ENCODE data around the gene AFF3.
A peak's percentile ranks its signal among the peaks of the same experiment; 100 is the strongest.

GRCh38 chr2:99949963-99950362 lies 192.4 kb downstream of the AFF3 start:
- peak; percentile 44; the same call in 1 of the 2 replicates for TF ChIP-seq ZNF8 (CRISPR knock-in tag; IDR thresholded peaks at IDR 0.05)
- TF ChIP-seq POU6F1 (CRISPR knock-in tag; IDR thresholded peaks at IDR 0.05; ENCODE audit: borderline replicate concordance, low read depth), result no peak
- TF ChIP-seq SNAI2 (CRISPR knock-in tag; IDR thresholded peaks at IDR 0.05), result peak; percentile 23; the same call in 1 of the 2 replicates
- TF ChIP-seq CREB5 (CRISPR knock-in tag; IDR thresholded peaks at IDR 0.05; ENCODE audit: low read depth), result no peak
- TF ChIP-seq ZFP30 (CRISPR knock-in tag; IDR thresholded peaks at IDR 0.05), result no peak
- TF ChIP-seq PPARA (CRISPR knock-in tag; IDR thresholded peaks at IDR 0.05; ENCODE audit: borderline replicate concordance), result no peak

Measured in SK-N-SH treated with all-trans-retinoic acid at 6 μM for 48 hours (cell line).